GM18951 (cell line): Measurements from ENCODE around the gene FA2H.

Source experiments
- POLR2A ChIP-seq: IDR thresholded peaks from 4 replicates; pipeline ENCODE4 v1.6.1; 2011; ENCODE audit warnings: mild to moderate bottlenecking; ENCODE audit not compliant: insufficient read length, insufficient read depth; ENCODE audit errors: extremely low read depth
- in situ Hi-C: fragments of 300-500 bp; cut with MboI; formaldehyde crosslinking; loops from one replicate; pipeline ENCODE4 v1.12.0; 2022; ENCODE audit warnings: low sequenced_read_pairs, mixed read lengths, inconsistent platforms; ENCODE audit not compliant: unreplicated experiment

FA2H gene

DNA sequence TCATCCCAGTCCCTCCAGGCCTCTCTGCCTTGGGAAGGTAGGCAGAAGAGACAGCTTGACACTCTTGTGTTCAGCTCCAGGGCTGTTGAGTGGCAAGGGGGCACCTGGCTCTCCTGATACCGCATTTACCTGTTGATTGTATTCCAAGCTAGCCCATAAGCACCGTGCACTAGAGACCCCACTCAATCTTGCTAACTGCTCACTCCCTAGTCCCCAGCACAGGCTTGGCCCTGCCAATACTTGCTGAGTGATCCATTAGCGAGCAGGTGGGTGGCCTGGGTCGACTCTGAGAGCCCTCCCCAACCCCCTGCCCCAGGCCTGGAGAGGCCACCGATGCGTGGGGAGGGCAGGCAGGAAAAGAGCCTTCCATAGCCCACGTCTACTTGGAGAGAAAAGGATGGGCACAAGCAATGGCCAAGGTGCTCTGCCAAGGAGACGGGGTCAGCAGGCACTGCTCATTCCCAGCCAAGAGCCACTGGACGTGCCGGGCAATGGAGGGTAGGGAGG, 29.5 kb downstream of the FA2H start:
- no peak for TF ChIP-seq POLR2A
- in situ Hi-C loops: no loop called here

DNA sequence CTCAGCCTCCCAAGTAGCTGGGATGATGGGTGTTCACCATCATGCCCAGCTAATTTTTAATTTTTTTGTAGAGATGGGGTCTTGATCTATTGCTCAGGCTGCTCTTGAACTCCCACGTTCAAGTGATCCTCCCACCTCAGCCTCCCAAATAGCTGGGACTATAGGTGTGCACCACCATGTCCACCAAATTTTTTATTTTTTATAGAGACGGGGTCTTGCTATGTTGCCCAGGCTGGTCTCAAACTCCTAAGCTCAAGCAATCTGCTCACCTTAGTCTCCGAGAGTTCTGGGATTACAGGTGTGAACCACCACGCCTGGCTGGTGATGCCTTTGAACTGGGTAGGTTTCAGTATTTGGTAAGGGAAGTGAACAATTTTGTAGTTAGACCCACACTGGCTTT, 30.1 kb downstream of the FA2H start:
- in situ Hi-C loops: no loop called here
- TF ChIP-seq POLR2A: no peak

DNA sequence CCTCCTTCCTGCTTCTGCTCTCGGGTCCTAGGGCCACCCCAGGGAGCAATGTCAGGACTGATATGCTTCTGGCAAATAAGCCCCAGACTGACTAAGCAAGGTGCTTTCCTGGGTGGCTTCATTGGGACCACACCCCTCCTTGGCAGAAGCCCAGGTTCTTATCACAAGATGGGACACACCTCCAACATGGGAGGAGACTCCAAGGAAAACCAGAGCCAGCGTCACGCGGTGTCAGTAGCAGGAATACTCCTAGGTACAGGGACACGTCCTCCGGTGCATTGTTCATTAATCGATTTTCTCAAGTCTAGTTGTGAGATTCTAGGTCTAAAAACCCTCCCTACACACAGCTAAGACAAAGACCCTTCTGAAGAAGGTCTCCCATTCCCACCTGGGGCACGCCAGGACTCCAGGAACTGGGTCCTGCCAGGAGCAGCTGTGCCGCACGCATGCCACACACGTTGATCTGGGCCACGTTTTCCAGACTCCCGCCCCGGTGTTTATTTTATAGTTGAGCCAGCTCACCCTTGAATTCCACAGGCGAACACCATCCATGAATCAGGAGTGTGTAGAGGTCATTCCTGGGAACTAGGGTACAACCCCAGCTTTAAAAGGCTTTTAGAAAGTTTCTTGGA, 30.8 kb downstream of the FA2H start:
- TF ChIP-seq POLR2A: no peak
- in situ Hi-C loops: no loop called here

DNA sequence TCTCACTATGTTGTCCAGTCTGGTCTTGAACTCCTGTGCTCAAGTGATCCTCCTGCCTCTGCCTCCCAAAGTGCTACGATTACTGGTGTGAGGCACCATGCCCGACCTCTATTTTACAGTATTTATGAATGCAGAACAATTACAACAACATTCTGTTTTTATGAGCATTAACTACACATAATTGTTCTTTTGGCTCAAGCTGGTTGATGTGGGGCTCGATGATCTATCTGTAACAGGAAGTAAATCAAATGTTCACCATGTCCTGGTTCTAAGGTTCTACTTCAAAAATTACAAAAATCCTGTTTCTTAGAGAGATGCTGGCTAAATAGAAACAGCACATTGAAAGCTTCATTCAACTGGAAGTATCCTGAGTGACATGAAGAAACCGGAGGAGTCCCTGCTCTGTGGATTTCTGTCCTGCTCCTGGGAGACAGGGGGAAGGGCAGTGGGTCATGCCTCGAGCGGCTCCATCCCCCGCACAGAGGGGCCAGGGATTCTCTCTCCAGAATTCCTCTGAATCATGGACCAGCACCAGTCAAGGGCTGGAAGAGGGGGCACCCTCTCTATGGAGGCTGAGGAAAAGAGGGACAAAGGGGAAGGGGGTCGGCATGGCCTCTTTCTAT, 31.5 kb downstream of the FA2H start:
- in situ Hi-C loops: no loop called here

DNA sequence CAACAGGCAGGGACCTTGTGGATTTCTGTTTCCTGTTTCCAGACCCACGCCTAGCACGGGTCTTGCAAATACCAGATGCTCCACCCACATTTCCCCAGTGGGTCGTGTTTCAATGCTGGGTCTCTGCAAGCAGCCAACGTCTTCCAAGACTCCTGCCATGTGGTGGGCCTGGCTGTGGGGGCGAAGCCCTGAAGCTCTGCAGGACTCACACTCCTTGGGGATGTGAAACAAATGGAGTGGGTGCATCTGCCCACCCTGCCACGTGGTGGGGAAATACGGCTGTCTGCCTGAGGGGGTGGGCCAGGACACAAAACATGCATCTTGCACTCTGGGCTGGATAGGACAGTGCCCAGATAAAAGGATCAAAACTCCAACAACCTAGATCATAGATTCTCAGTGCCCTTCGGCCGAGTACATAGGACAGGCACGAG, 32.6 kb downstream of the FA2H start:
- in situ Hi-C loops: no loop called here
- TF ChIP-seq POLR2A: no peak

More for the DNA sequence above, 31.5 kb downstream of the FA2H start:
- no peak for TF ChIP-seq POLR2A

DNA sequence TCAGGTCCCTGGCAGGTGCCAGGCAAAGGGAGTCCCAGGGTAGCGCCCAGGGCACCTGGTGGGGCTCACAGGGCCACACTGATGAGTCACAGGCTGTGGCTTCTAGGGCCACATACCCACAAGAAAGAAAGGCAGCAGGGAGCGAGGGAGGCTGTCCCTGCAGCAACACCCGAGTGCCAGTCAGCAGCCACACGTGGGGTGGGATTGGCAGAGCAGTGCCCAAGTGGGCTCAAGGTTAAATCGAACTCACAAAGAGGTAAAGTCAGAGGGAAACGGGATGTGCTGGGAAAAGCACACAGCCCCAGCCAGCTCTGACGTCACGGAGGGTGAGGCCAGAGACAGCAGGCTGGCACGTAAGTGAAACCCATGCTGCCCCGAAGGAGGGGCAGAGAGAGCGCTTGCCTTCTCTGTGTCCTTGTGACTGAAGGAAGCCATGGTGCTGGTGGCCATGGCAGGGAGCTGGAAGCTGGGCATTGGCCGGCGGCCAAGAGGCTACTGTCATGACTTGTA, 33.8 kb downstream of the FA2H start:
- in situ Hi-C loops: no loop called here
- TF ChIP-seq POLR2A: no peak

DNA sequence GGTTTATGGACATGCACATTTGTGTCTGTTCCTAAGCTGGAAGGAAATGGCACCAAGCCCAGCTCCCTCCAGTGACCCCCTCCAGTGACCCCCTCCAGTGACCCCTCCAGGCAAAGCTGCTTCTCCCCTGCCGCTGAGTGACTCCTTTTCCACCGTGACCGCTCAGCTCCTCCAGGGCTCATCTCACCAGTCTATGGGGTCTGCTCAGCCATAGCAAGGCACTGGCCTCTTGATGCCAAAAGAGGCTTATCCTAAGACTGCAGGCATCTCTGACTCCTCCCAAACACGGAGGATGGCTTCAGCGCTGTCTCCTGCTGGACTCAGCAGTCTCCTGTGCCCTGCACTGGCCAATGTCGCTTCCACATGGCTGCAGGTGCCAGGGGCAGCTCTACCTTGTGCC, 35.3 kb downstream of the FA2H start:
- in situ Hi-C loops: no loop called here
- TF ChIP-seq POLR2A: no peak

DNA sequence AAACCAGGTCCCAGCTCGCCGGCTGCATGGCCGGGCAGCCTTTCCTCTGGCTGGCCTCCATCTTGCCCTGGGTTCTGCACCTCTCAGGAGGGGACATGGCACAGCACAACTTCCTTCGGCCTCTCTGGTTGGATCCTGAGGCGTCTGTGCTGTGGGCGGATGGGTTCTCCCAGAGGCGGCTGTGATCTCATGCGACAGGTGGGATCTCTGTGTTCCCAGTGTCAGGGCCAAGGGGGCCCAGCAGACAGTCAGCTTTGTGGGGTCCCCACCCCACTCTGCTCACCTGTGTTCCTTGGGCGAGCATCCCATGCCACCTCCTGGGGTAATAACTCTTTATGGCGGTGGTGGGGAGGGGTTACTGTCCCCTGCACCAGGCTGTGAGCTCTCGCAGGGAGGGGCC, 35.8 kb downstream of the FA2H start:
- in situ Hi-C loops: no loop called here
- TF ChIP-seq POLR2A: no peak

DNA sequence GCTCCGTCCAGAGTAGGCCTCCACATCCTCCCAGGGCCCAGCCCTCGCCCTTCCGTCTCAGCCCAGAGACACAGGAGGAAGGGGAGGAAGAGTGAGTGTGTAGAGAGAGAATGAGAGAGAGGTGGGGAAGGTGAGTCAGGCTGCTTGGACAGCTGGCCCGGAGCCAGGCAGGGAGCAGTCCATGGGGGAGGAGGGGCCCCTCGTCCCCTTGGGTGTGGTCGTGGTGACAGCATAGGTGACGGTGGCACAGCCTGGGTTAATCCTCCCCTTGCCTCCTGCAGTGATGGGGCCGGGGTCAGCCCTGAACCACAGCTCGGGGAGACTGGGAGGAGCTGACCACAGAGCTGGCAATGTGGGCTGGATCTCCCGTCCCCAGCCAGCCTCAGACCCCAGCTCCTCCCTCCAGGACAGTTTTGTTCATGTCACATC, 36.5 kb downstream of the FA2H start:
- no peak for TF ChIP-seq POLR2A
- in situ Hi-C loops: no loop called here

DNA sequence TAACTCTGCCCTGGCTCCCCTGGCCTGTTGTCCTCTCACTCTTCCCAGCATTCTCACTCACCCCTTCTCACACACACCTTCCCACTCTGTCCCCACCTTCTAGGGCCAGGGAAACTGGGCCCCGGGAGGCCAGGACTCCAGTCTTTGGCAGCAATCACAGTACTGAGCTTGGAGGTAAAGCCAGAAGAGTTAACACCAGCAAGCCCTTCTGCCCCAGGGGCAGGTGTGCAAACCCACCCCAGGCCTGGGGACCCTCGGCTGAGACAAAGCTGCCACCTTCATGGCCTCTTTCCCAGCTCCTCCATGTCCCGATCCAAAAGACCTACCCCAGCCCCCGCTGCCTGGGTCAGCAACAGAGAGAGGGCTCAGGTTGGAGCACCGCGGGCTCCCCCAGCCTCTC, 37.1 kb downstream of the FA2H start:
- in situ Hi-C loops: no loop called here
- TF ChIP-seq POLR2A: no peak

DNA sequence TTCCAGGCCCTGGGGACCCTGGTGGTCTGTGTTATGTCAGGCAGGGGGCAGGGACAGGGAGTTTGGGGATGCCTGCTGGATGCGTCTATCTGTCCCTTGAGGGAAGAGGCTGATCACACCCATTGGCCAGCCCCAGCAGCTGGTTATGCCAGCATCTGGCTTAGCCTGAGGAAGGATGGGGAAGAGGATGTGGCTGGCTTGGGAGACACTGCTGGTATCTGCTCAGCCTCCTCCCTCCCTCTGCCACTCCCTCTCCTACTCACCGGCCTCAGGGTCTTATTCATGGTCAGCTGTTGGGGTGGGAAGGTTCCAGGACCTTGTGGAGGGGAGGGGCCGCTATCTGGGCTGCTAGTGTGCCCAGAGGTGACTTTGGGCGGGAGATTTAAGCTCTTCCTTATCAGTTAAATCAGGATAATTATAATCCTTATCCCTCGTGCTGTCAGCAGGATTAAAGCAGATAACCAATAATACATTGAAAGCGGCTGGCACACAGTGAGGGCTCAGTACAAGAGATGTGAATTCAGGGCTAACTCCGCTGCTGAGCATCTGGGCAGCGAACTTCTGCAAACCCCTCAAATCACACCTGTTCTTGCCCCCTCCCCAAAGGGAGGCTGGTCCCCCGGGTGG, 38.0 kb downstream of the FA2H start:
- TF ChIP-seq POLR2A: no peak
- in situ Hi-C loops: no loop called here

DNA sequence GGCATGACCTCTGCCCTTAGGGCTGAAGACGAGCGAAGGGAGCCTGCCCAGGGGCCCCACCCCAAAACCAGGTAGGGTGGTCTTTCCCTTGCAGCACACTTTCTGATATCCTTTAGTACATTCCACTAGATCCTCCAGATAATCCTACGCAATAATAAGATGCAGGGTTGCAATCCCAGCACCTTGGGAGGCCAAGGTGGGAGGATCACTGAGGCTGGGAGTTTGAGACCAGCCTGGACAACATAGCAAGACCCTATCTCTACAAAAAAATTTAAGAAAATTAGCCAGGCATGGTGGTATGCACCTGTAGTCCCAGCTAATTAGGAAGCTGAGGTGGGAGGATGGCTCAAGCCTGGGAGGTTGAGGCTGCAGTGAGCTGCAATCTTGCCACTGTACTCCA, 39.1 kb downstream of the FA2H start:
- no peak for TF ChIP-seq POLR2A
- in situ Hi-C loops: no loop called here

DNA sequence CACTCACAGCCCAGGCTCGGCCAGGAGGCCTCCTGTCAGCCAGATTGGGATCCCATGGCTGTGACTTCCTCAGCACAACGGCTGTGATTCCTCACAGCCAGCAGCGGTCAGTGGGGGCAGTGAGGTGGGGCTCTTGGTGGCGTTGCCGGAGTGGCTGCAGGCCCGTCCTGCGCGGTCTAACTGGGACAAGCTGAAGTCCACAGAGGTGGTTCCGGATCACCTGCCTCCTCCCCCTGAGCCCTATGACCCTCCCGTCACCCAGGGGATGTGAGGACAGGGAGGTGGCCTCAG, 39.5 kb downstream of the FA2H start:
- in situ Hi-C loops: no loop called here
- TF ChIP-seq POLR2A: no peak
